BE2C (cell line): ENCODE data around the gene NDFIP2.

Source experiments
- DNase-seq: peaks from one replicate; pipeline ENCODE4 v3.0.0-alpha.2; 2020
- H3K27me3 ChIP-seq: fragments of 250-450 bp; sonication (Bioruptor Pico); 2 replicates; pipeline ENCODE4 v1.5.1; 2020; ENCODE audit warnings: mild to moderate bottlenecking
- H3K36me3 ChIP-seq: fragments of 250-450 bp; sonication (Bioruptor Pico); 2 replicates; pipeline ENCODE4 v1.5.1; 2020; ENCODE audit warnings: mild to moderate bottlenecking
- H3K4me1 ChIP-seq: fragments of 250-450 bp; sonication (Bioruptor Pico); 2 replicates; pipeline ENCODE4 v1.5.1; 2020
- H3K4me3 ChIP-seq: 2 replicates; pipeline ENCODE4 v1.5.1; 2011; ENCODE audit warnings: low read depth, low read length
- H3K9me3 ChIP-seq: fragments of 250-450 bp; sonication (Bioruptor Pico); 2 replicates; pipeline ENCODE4 v1.5.1; 2020
- CTCF ChIP-seq: IDR thresholded peaks from 2 replicates; pipeline ENCODE4 v1.5.1; 2012; ENCODE audit warnings: mild to moderate bottlenecking, low read depth, low read length

NDFIP2 gene

DNA sequence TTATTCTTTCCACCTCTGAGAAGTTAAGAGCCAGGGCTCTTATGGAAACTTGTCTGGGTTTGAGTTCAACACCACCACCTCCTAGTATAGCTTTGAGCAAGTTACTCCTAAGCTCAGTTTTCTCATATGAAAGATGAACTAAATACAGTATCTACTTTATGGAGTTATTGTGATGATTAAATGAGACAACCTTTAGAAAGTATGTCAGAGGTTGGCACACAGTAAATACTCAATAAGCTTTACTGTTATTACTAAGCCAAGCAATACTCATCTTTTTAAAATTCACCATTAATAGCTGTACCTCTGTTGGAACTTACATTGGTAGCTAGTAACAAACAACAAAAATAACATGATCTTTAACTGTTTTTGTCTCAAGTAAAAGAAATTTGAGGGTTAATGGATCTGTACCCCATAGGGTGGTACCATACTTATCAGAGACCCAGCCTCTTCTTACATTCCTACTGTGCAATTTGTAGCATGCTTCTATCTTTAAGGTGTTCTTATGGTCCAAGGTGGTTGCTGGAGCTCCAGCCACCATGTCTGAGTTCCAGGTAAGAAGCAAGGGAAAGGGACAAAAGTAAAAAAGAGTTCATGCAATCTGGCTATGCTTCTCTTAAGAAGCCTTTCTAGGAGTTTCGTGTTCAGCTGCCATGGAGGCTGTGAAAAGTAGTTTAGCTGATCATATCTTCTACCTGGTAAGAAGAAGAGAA, 24.1 kb upstream of the NDFIP2 start:
- no peaks in the 10 kb centered on the region for H3K36me3 ChIP-seq
- H3K27me3 ChIP-seq: no peaks in the 10 kb centered on the region
- no peak for TF ChIP-seq CTCF
- no peak for DNase-seq
- H3K9me3 ChIP-seq: no peaks in the 10 kb centered on the region
- no peak overlapping the region for H3K4me3 ChIP-seq
- peaks cover 1% of the 10 kb centered on the region for H3K4me1 ChIP-seq

- Histone ChIP-seq H3K36me3 (no peaks in the 10 kb centered on the region), H3K4me3 (no peak overlapping the region), H3K4me1 (no peaks in the 10 kb centered on the region; the same call in 1 of the 2 replicates), H3K9me3 (no peaks in the 10 kb centered on the region), H3K27me3 (no peaks in the 10 kb centered on the region)
- DNase-seq: no peak
- no peak for TF ChIP-seq CTCF
These were observed 23.6 kb upstream of the NDFIP2 start for GRCh38 chr13:79457390-79457789.

- Histone ChIP-seq H3K36me3 (no peaks in the 10 kb centered on the region), H3K9me3 (no peaks in the 10 kb centered on the region), H3K4me1 (no peaks in the 10 kb centered on the region; the same call in 1 of the 2 replicates), H3K27me3 (no peaks in the 10 kb centered on the region), H3K4me3 (no peak overlapping the region)
- DNase-seq: no peak
- TF ChIP-seq CTCF: no peak
These were observed 23.0 kb upstream of the NDFIP2 start for GRCh38 chr13:79457948-79458347.

DNA sequence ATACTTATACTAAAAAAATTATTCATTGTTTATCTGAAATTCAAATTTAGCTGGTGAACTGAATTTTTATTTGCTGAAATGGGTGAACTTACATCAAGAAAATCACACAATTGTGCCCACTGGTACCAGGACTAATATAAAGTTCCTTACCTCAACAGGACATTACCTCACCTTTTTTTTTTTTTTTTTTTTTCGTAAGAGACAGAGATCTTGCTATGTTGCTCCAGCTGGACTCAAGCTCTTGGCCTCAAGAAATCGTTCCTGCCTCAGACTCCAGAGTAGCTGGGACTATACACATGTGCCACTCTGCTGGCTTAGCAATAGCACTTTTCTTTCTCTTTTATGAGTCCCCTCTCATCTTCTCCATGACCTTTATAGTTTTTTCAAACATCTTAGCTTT, 22.5 kb upstream of the NDFIP2 start:
- DNase-seq: no peak
- no peaks in the 10 kb centered on the region for H3K27me3 ChIP-seq
- no peak for TF ChIP-seq CTCF

GRCh38 chr13:79459906-79460305, 21.0 kb upstream of the NDFIP2 start:
- Histone ChIP-seq H3K36me3 (no peaks in the 10 kb centered on the region), H3K27me3 (no peaks in the 10 kb centered on the region), H3K9me3 (no peaks in the 10 kb centered on the region), H3K4me1 (no peaks in the 10 kb centered on the region), H3K4me3 (no peak overlapping the region)
- TF ChIP-seq CTCF: no peak
- DNase-seq: no peak

More for the DNA sequence above, 22.5 kb upstream of the NDFIP2 start:
- Histone ChIP-seq H3K4me1 (no peaks in the 10 kb centered on the region), H3K9me3 (no peaks in the 10 kb centered on the region), H3K4me3 (no peak overlapping the region), H3K36me3 (no peaks in the 10 kb centered on the region)

DNA sequence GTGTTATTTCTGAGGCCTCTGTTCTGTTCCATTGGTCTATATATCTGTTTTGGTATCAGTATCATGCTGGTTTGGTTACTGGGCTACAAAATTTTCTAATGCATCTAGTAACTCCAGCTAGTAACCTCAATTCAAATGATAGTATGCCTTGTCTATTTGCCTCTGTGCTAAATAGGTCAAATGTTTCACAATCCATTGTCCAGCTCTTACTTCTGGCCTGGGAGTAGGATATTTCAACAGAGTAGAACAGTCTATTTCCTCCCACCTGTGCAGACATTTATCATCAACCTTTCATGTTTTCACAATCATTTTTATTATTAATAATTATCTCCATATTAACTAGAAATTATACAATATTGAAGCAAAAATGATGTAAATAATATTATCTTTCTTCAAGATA, 18.1 kb upstream of the NDFIP2 start:
- no peaks in the 10 kb centered on the region for H3K36me3 ChIP-seq
- no peaks in the 10 kb centered on the region for H3K4me1 ChIP-seq
- no peak for DNase-seq
- H3K9me3 ChIP-seq: no peaks in the 10 kb centered on the region
- no peak for TF ChIP-seq CTCF
- no peaks in the 10 kb centered on the region for H3K27me3 ChIP-seq
- H3K4me3 ChIP-seq: no peak overlapping the region
